Measurements from ENCODE around the gene NOP14.

DNA sequence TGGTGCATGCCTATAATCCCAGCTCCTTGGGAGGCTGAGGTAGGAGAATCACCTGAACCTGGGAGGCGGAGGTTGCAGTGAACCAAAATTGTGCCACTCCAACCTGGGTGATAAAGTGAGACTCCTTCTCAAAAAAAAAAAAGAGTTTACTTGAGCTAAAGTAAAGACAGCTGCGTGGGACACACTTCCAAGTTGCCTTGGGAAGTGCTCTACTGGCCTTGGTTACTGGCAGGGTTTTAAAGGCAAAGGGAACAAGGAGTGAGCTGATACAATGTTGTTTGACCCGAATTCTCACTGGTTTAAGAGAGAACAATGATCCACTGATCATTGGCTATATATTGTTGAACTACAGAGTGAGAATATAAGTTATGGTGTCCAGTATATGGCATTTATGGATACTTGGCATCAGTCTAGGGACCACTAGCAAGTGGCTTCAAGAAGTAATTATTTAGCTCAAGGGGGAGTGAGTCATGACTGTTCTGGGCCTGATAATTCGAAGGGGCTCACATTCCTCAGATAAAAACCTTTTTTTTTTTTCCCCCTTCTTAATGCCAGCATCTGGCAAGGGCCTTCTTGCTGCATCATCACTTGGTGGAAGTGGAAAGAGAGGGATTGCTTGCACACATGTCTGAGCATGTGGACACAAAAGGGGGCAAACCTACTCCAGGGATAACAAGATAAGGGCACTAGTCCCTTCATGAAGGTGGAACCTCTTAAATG is 32.5 kb upstream of the NOP14 start:
- TF ChIP-seq, protein P1, sequence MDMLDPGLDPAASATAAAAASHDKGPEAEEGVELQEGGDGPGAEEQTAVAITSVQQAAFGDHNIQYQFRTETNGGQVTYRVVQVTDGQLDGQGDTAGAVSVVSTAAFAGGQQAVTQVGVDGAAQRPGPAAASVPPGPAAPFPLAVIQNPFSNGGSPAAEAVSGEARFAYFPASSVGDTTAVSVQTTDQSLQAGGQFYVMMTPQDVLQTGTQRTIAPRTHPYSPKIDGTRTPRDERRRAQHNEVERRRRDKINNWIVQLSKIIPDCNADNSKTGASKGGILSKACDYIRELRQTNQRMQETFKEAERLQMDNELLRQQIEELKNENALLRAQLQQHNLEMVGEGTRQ (IDR thresholded peaks at IDR 0.05; ENCODE audit: low read length): no peak
- TF ChIP-seq EZH2 (IDR thresholded peaks at IDR 0.05; ENCODE audit: low read depth, low read length, severe bottlenecking) (no peak), POLR2A (IDR thresholded peaks at IDR 0.05; ENCODE audit: control extremely low read depth in 1 of 2, low read depth in 2 of 2, low read length in 2 of 2) (no peak), POLR2AphosphoS5 (IDR thresholded peaks at IDR 0.05; ENCODE audit: low read depth, low read length) (no peak)
